Endothelial cell (in vitro differentiated cells): Measurements from ENCODE around the gene ZNF618. TPM values are rescaled to one million over a fixed set of nuclear protein-coding genes. Genes with fewer than 3 reads are reported as not detected.

Experiments
- DNase-seq: peaks from one replicate; pipeline ENCODE4 v3.0.0; 2021; ENCODE audit warnings: low spot score
- H3K27ac Mint-ChIP-seq: one replicate; pipeline ENCODE4 v1.8.0; 2021; ENCODE audit warnings: mixed read lengths, inconsistent platforms; ENCODE audit not compliant: unreplicated experiment
- H3K27me3 Mint-ChIP-seq: one replicate; pipeline ENCODE4 v1.8.0; 2021; ENCODE audit warnings: mild to moderate bottlenecking, moderate library complexity, mixed read lengths, inconsistent platforms; ENCODE audit not compliant: unreplicated experiment
- H3K36me3 Mint-ChIP-seq: one replicate; pipeline ENCODE4 v1.8.0; 2021; ENCODE audit warnings: mild to moderate bottlenecking, low read depth, mixed read lengths, inconsistent platforms; ENCODE audit not compliant: unreplicated experiment
- H3K4me1 Mint-ChIP-seq: one replicate; pipeline ENCODE4 v1.8.0; 2021; ENCODE audit warnings: mild to moderate bottlenecking, mixed read lengths, inconsistent platforms; ENCODE audit not compliant: unreplicated experiment
- H3K4me3 Mint-ChIP-seq: one replicate; pipeline ENCODE4 v1.8.0; 2021; ENCODE audit warnings: mild to moderate bottlenecking, mixed read lengths, inconsistent platforms; ENCODE audit not compliant: unreplicated experiment
- H3K9me3 Mint-ChIP-seq: one replicate; pipeline ENCODE4 v1.8.0; 2021; ENCODE audit warnings: mixed read lengths, inconsistent platforms; ENCODE audit not compliant: unreplicated experiment
- total RNA-seq: library from RNA; stranded (reverse); fragmentation: NEBNext Ultra II Directional; extraction: Animal tissue kit (Norgen Biotek cat#: 25700); gene quantifications from one replicate; pipeline ENCODE4 v1.2.1, GENCODE V29; 2021; ENCODE audit not compliant: unreplicated experiment
- TF ChIP-seq, protein P1 (sequence below): fragments of 200-600 bp; sonication (generic); IDR thresholded peaks from one replicate; pipeline ENCODE4 v1.5.0; 2021; ENCODE audit warnings: antibody characterized with exemption; ENCODE audit not compliant: unreplicated experiment

The ZNF618 gene
- total RNA-seq, 1 donor from 2014 or later: 35.0 TPM

DNA sequence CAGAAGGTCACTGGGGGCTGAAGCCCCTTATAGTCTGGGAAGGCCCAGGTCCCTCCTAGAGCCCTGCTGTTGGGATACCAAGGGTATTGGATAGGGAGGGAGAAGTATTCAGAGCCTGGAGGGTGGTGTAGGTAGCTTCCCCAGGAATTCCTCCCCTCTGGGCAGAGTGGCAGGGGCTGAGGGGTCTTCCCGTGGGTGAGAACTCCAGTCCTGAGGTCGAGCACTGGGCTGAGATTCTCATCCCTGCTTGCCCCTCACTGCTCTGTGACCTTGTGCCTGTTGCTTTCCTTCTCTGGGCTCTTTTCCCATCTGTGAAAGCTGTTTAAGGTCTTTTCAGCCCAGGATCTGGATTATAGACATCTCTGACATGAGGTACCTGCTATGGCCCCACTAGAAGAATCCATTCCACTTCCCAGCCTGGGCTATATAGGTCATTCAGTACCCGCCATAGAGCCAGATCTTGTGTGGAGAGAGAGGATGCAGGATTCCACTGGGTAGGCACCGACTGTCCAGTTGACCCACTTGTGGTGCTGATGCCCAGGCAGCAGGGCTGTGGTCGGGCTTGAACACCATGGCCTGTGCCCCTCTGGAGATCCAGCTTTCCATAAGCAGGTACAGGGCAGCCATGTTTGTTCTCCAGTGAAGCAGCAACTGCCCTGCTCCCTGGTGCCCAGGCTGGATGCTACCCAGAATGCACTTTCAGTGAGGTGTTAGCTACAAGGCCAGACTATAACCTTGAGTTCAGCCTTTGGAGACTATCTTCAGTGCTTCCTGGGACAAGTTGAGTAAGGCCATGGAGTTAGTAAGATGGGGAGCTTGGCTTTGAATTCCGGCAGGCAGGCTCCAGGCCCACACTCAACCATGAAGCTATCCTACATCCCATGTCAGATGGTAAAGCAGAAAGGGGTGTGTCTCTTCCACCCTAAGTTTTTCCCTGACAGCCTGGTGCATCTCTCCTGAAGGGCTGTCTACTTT, 141.9 kb downstream of the ZNF618 start:
- Mint-ChIP-seq H3K9me3 (no peaks in the 10 kb centered on the region), H3K27me3 (no peaks in the 10 kb centered on the region), H3K27ac (no peak overlapping the region), H3K4me1 (no peaks in the 10 kb centered on the region), H3K36me3 (peaks cover 38% of the 10 kb centered on the region), H3K4me3 (no peak overlapping the region)
- DNase-seq: peak; percentile 1
- TF ChIP-seq, protein P1, sequence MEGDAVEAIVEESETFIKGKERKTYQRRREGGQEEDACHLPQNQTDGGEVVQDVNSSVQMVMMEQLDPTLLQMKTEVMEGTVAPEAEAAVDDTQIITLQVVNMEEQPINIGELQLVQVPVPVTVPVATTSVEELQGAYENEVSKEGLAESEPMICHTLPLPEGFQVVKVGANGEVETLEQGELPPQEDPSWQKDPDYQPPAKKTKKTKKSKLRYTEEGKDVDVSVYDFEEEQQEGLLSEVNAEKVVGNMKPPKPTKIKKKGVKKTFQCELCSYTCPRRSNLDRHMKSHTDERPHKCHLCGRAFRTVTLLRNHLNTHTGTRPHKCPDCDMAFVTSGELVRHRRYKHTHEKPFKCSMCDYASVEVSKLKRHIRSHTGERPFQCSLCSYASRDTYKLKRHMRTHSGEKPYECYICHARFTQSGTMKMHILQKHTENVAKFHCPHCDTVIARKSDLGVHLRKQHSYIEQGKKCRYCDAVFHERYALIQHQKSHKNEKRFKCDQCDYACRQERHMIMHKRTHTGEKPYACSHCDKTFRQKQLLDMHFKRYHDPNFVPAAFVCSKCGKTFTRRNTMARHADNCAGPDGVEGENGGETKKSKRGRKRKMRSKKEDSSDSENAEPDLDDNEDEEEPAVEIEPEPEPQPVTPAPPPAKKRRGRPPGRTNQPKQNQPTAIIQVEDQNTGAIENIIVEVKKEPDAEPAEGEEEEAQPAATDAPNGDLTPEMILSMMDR: no peak

DNA sequence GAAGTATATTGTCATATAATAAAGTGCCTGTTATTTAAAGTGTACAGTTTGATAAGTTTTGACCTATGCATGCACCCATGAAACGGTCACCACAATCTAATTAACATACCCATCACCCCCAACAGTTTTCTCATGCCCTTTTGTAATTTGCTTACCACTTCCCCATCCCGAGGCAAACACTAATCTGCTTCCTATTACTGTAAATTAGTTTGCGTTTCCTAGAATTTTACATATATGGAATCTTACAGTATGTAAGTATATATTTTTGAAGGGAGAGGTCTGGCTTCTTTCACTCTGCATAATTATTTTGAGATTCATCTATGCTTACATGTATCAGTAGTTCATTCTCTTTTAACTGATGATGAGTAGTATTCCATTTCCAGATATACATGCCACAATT, 145.5 kb downstream of the ZNF618 start:
- H3K9me3 Mint-ChIP-seq: peaks cover 7% of the 10 kb centered on the region
- H3K4me1 Mint-ChIP-seq: no peaks in the 10 kb centered on the region
- peaks cover 51% of the 10 kb centered on the region for H3K36me3 Mint-ChIP-seq
- no peak overlapping the region for H3K4me3 Mint-ChIP-seq
- TF ChIP-seq, protein P1: no peak
- DNase-seq: no peak
- no peaks in the 10 kb centered on the region for H3K27me3 Mint-ChIP-seq
- no peak overlapping the region for H3K27ac Mint-ChIP-seq

DNA sequence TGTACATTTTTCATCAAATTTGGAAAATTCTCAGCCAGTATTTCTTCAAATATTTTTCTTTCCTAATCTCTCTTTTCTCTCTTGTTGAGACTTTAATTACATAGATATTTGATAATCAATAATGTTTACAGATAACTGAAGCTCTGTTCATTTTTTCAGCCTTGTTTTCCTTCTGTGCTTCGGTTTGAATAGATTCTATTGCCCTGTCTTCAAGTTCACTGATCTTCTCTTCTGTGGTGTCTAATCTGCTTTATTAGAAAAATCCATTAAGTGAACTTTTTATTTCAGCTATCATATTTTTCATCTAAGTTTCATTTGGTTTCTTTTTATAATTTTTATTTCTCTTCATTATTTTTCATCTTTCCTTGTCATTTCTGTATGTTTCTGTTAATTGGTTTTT, 147.9 kb downstream of the ZNF618 start:
- no peak overlapping the region for H3K27ac Mint-ChIP-seq
- no peaks in the 10 kb centered on the region for H3K27me3 Mint-ChIP-seq
- peak overlapping the region; percentile 26 for H3K4me3 Mint-ChIP-seq
- H3K4me1 Mint-ChIP-seq: peaks cover 7% of the 10 kb centered on the region
- DNase-seq: no peak
- TF ChIP-seq, protein P1: no peak
- H3K9me3 Mint-ChIP-seq: peaks cover 7% of the 10 kb centered on the region
- peaks cover 50% of the 10 kb centered on the region for H3K36me3 Mint-ChIP-seq

DNA sequence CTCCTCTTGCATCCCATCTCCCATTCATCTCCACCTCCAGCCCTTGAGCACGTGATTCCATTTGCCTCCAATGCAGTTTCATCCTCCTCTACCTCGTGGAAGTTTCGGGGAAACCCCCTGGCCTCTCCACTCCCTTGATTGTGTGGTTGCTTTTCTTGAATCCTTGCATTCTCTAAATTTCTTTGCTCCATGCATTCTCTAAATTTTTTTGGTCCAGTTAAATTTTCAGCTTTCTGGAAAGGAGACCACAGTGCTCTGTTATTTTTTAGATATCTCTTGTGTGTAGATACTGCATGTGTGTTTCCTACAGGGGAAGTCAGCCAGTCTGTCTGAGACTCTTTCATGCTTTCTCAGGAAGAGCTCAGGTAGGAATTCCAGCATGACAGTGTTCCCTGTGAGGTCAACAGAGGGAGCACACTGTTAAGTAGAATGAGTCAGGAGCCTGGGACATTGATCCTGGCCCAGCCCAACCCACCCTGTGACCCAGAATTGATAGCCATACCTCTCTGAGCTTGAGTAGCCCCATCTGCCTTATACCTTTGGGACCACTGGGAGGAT, 149.2 kb downstream of the ZNF618 start:
- Mint-ChIP-seq H3K27ac (no peak overlapping the region), H3K27me3 (no peaks in the 10 kb centered on the region)

More for the DNA sequence above, 149.2 kb downstream of the ZNF618 start:
- H3K9me3 Mint-ChIP-seq: peaks cover 7% of the 10 kb centered on the region
- TF ChIP-seq, protein P1: no peak
- no peak overlapping the region for H3K4me3 Mint-ChIP-seq
- H3K36me3 Mint-ChIP-seq: peaks cover 50% of the 10 kb centered on the region
- DNase-seq: no peak
- peaks cover 17% of the 10 kb centered on the region for H3K4me1 Mint-ChIP-seq
